GM21367 (cell line): ENCODE measurements around the gene NUMB.

Experiments used
- ATAC-seq: cut with Tn5 transposase; IDR thresholded peaks from one replicate; pipeline ENCODE4 v1.9.1; 2021; ENCODE audit not compliant: unreplicated experiment

The NUMB gene

GRCh38 chr14:73263606-73264005 is 194.7 kb downstream of the NUMB start:
- no peak for ATAC-seq

- ATAC-seq: no peak
Measured at GRCh38 chr14:73262427-73263183, 195.7 kb downstream of the NUMB start.

DNA sequence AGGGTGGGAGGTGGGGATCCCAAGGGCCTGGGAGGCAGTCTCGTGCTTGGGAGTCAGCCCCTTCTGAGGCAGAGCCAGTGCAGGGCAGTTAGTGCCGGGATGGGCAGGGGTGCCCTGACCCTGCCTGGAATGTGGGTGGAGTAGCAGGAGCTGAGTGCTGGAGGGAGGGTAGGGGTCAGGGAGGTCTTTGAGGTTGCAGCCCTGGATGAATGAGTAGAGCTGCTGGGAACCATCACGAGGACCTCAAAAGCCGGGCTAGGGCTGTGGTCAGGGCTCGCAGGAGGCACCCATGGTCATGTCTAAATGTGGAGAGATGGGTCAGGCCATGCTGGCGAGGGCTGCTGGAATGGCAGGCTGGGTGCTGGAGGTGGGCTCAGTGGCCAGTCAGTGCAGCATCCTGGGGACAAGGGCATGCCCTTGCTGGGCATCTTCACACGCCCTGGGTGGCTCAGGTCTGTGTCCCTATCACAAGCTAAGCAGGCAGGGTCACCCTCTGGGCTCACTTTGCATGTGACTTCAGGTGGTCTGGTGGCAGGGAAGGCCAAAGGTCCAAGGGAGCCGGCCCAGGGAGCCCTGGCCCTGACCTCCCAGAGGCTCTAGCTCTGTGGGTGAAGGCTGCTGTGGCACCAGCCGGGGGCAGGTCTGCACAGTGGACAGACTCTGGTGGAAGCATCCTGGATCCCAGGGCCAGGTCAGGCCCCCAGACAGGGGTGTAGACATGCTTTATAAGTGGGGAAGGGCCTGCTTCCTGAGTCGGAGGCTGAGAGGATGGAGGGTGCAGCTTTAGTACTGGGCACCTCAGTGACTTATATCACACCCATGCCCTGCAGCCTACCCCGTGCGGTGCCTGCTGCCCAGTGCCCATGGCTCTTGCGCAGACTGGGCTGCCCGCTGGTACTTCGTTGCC is 196.6 kb downstream of the NUMB start:
- no peak for ATAC-seq

DNA sequence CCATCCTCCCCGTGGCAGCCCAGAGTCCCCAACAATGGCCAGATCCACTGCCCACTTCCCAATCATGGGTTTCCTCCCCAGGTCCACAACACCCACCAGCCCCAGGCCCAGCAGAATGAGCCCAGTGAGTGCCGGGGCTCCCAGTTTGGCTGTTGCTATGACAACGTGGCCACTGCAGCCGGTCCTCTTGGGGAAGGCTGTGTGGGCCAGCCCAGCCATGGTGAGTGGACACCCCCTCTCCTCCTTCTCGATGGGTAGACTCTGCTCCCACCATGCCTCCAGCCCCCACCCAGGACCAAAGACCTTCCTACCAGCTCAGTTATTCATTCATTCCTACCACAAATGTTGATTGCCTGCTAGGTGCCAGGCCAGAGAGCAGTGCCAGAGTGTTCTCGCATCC is 197.3 kb downstream of the NUMB start:
- no peak for ATAC-seq

- ATAC-seq: no peak
Measured at GRCh38 chr14:73260574-73260973, 197.8 kb downstream of the NUMB start.

- ATAC-seq: no peak
Measured at GRCh38 chr14:73259837-73260236, 198.5 kb downstream of the NUMB start.

GRCh38 chr14:73258845-73259611 is 199.3 kb downstream of the NUMB start:
- ATAC-seq: no peak

GRCh38 chr14:73258076-73258475 is 200.3 kb downstream of the NUMB start:
- no peak for ATAC-seq

DNA sequence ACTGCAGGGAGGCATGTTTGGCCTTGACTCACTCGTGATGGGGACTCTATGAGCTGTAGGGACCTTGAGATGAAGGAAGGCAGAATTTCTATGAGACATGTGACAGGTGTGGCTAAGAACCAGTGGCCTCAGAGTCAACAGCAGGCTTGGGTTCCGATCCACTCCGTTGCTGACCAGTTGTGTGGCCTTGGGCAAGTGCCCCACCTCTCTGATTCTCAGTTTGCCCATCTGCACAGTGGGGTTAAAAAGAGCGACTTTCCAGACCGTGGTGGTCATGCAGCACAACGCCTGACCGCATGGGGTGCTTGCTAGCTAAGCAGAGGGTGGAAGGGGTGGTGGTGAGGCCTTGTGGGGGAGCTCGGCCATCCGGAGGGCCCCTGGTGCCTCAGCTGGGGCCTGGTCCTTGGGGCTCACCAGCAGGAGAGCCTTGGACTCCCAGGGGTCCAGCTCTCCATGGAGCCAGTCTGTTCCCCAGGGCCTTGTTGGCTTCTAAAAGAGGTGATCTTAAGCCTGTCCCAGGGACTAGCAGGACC is 202.6 kb downstream of the NUMB start:
- no peak for ATAC-seq

DNA sequence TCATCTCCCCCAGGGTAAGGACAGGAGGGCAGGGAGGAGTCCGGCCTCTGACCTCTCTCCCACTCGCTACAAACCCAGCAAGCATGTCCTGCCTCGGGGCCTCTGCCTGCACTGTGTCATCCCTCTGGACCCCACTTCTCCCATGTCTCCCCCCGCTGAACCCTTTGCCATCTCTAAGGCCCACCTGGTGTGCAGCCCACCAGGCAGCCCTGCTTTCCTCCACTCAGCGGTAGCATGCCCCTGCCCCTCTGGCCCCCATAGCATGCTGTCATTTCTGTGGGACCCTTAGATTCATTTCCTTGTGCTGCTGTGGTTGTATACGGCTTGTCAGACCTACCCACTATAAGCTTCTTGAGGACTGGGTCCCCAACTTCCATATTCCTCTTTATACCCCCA is 203.3 kb downstream of the NUMB start:
- no peak for ATAC-seq

- ATAC-seq: no peak
Measured at GRCh38 chr14:73254247-73255004, 203.9 kb downstream of the NUMB start.

DNA sequence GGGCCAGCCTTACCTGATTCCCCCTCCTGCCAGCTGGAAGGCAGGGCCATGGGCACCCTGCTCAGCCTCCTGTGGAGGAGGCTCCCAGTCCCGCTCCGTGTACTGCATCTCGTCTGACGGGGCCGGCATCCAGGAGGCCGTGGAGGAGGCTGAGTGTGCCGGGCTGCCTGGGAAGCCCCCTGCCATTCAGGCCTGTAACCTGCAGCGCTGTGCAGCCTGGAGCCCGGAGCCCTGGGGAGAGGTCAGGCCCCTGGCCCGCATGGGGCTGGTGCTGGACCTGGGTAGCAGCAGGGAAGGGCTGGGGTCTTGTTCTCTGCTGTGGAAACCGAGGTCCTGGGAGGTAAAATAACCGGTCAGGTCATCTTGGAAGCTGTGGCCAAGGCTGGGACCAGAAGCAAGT is 204.6 kb downstream of the NUMB start:
- no peak for ATAC-seq

- ATAC-seq: no peak
Measured at GRCh38 chr14:73253323-73253610, 205.1 kb downstream of the NUMB start.

GRCh38 chr14:73252491-73253322 is 205.6 kb downstream of the NUMB start:
- ATAC-seq: no peak

GRCh38 chr14:73251516-73252215 is 206.7 kb downstream of the NUMB start:
- ATAC-seq: no peak

GRCh38 chr14:73250781-73251500 is 207.4 kb downstream of the NUMB start:
- no peak for ATAC-seq

GRCh38 chr14:73250317-73250713 is 208.0 kb downstream of the NUMB start:
- ATAC-seq: no peak

DNA sequence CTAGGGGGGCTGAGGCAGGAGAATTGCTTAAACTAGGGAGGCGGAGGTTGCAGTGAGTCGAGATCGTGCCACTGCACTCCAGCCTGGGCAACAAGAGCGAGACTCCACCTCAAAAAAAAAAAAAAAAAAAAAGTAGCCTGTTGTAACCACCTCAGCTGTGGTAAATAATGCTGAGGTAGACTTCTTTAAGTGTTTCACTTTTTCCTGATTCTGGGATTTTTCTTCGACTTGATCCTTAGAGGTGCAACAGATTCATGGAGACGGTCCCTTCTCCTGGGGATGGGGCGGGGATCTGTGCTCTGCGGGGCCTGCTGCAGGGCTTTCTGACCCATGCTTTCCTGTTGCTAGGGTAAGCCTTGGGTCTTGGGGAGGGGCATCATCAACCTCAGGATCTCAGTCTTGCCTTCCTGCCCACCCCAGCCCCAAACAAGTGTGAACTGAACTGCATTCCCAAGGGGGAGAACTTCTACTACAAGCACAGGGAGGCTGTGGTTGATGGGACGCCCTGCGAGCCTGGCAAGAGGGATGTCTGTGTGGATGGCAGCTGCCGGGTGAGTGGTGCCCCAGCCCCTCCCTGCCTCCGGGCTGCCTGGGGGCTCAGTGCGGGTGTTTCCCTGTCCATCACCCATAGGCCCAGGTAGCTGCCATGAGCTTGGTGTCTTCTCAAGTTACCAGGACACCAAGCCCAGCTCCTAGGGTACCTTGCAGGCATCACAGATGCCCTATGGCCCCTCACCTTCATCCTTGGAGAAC is 208.6 kb downstream of the NUMB start:
- no peak for ATAC-seq
